GM20000 (cell line): ENCODE results near the gene HIPK4.

Experiments
- DNase-seq: peaks from one replicate; pipeline ENCODE4 v3.0.0; 2012; ENCODE audit warnings: low spot score
- TF ChIP-seq, protein P1 (sequence below): IDR thresholded peaks from 2 replicates; pipeline ENCODE4 v1.5.1; 2012; ENCODE audit warnings: mild to moderate bottlenecking, control low read depth; ENCODE audit errors: extremely low read depth, missing control alignments

HIPK4 gene

DNA sequence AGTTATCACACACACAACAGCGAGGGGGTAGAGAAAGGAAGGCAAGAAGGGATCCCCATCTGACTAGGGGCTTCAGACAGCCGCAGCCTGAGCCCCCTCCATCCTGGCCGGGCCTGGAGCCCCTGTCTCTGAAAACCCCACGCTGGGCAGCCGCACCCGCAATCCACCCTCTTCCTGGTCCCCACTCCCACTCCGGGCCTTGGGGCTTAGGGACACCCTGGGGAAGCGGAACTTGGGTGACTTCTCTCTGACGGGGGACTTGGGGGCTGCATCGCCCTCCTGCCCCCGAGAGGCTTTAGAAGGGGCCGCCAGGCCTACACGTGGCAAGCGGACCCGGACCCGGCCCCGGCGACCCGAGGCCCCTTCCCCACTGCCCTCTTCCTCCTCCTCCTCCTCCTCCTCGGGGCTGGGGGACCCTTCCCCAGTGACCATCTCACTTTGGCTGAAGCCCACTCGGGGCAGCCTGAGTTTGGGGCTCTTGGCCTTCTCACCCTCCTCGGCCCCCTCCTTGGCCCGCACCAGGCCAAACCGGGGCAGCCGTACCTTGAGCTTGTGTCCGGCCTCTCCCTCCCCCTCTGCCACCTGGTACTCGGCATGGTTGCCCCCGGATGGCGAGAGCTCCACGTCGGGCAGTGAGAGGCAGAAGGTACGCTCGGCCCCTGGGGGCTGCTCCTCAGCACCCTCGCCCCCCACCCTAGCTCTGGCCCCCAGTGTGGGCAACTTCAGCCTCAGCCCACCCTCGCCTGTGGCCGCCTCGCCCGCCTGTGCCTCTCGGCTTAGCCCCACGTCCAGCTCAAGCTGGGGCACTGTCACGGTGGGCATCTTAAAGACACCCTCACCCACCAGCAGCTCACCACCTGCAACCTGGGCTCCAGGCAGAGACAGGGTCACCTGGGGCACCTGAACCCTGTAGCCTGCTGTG lies 4.2 kb upstream of the HIPK4 start:
- TF ChIP-seq, protein P1, sequence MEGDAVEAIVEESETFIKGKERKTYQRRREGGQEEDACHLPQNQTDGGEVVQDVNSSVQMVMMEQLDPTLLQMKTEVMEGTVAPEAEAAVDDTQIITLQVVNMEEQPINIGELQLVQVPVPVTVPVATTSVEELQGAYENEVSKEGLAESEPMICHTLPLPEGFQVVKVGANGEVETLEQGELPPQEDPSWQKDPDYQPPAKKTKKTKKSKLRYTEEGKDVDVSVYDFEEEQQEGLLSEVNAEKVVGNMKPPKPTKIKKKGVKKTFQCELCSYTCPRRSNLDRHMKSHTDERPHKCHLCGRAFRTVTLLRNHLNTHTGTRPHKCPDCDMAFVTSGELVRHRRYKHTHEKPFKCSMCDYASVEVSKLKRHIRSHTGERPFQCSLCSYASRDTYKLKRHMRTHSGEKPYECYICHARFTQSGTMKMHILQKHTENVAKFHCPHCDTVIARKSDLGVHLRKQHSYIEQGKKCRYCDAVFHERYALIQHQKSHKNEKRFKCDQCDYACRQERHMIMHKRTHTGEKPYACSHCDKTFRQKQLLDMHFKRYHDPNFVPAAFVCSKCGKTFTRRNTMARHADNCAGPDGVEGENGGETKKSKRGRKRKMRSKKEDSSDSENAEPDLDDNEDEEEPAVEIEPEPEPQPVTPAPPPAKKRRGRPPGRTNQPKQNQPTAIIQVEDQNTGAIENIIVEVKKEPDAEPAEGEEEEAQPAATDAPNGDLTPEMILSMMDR: no peak

DNA sequence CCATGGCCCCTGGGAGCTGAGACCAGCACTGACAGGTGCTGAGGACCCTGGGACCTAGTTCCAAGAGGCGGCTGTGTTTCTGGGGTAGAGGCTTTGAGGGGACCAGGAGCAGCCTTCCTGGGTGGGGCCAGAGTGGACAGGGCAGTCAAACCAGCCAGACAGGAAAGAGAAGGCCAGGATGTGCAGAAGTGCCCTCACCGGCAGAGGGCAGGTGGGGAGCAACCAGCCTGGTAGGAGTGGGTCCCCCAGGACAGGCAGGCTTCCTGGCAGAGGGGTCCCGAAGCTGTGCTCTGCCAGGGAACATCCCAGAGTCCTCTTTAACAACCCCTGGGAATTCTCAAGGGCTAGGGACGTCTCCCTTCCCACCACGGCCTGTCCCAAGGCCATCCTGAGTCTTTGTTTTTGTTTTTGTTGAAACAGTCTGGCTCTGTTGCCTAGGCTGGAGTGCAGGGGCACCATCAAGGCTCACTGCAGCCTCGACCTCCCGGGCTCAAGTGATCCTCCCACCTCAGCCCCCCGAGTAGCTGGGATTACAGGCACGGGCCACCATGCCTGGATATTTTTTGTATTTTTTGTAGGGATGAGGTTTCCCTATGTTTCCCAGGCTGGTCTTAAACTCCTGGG lies 3.0 kb upstream of the HIPK4 start:
- DNase-seq: peak; percentile 58
- TF ChIP-seq, protein P1: peak; percentile 17

More for the DNA sequence above, 4.2 kb upstream of the HIPK4 start:
- DNase-seq: no peak

DNA sequence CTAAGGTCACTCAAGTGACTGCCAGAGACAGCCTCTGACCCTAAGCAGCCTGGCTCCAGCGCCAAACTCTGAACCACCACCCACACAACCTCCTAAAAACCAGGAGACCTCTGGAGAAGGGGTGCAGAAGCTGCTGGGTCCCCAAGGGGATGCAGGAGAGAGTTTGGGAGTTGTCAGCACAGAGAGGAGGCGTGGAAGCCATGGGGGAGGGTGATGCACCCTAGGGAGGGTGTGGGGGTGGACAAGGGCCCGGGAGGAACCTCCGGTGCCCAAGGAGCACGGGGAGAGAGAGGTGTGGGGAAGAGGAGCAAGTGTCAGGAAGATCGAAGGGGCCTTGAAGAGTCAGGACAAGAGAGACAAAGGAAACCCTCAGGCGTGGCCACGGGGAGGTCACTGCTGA lies 2.1 kb upstream of the HIPK4 start:
- TF ChIP-seq, protein P1: no peak
- no peak for DNase-seq

DNA sequence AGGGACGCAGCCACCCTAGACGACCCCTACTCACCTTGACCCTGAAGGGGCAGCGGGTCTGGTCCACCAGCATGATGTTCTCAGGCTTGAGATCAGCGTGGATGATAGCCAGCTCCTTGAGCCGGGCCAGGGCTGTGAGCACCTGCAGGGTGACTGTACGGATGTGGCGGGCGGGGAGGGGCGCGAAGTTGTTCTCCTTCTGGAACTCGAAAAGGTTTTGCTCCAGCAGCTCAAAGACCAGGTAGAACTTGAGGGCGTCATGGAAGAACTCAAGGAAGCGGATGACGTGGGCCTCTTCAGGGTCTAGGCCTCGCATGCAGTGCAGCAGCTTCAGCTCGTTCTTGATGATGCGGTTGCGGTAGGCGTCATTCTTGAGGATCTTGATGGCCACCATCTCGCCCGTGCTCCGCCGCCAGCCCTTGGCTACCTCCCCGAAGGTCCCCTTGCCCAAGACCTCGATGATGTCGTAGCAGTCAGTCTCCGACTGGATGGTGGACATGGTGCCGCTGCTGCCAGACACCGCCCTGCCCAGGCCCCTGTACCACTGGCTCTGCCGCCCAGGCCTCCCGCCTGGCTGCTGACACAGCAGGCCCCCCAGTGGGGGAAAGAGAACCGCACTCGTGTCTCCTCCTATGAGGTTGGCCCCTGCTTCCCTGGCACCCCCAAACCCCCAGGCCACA lies 437 bp downstream of the HIPK4 start:
- TF ChIP-seq, protein P1: no peak

DNA sequence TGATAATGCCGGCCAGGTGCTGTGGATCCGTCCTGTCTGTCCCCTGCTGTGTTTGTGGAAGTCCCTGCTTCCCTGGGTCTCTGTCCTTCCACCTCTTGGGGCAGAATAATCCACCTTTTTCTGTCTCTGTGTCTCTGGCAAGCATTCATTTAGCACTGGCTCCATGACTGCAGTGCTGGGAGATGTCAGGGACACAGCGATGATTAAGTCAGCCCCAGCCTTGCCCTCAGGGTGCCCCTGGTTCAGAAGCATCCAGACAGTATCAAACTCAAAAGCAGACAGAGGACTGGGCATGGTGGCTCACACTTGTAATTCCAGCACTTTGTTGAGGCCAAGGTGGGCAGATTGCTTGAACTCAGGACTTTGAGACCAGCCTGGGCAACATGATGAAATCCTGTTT lies 1.5 kb downstream of the HIPK4 start:
- TF ChIP-seq, protein P1: no peak

More for the DNA sequence above, 437 bp downstream of the HIPK4 start:
- no peak for DNase-seq

DNA sequence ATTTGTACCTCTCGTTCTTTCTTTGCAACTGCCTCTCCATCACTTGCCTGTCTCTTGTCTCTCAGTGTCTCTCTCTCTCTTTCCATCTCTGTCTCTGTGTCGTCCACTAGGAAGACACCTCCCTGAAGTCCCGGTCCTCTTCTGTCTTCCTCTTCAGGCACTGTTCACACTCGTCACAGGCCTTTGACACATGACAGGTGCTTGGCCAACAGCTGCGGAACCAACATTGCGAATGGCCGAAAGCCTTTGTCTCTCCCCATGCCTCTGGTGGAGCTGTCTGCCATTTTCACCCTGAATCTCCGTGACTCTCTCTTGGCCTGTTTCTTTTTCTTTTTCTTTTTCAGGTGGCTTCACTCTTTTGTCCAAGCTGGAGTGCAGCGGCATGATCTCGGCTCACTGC lies 2.8 kb downstream of the HIPK4 start:
- no peak for DNase-seq
- TF ChIP-seq, protein P1: no peak

More for the DNA sequence above, 1.5 kb downstream of the HIPK4 start:
- no peak for DNase-seq
